CD4-positive, alpha-beta memory T cell (primary cell): Measurements from ENCODE around the gene KIN. TPM values are rescaled to one million over a fixed set of nuclear protein-coding genes. Genes with fewer than 3 reads are reported as not detected.

Source experiments
- CTCF ChIA-PET: fragments of 350-600 bp; sonication (Branson Sonifier 250); formaldehyde crosslinking; loops from one replicate; lab custom pipeline; 2021; ENCODE audit warnings: inconsistent platforms; ENCODE audit not compliant: partially characterized antibody; lab: Charles Lee
- POLR2A ChIA-PET: fragments of 350-600 bp; sonication (Branson Sonifier 250); formaldehyde crosslinking; loops from one replicate; lab custom pipeline; 2021; ENCODE audit not compliant: partially characterized antibody; lab: Charles Lee
- DNase-seq, 5 donors: peaks; one replicate each; pipeline versions ENCODE4 v3.0.0 to v3.0.0-alpha.2; 2020 to 2022; ENCODE audit warnings: mixed read lengths in 1 of 5
- H3K27ac ChIP-seq: one replicate; pipeline ENCODE4 v1.7.0; 2013; ENCODE audit warnings: low read depth, low read length
- H3K27me3 ChIP-seq: 2 replicates; pipeline ENCODE4 v1.7.0; 2013; ENCODE audit warnings: mild to moderate bottlenecking, low read length, moderate library complexity; ENCODE audit not compliant: insufficient read depth
- H3K36me3 ChIP-seq: 2 replicates; pipeline ENCODE4 v1.7.0; 2013; ENCODE audit warnings: mild to moderate bottlenecking, low read length, moderate library complexity; ENCODE audit not compliant: insufficient read depth
- H3K4me1 ChIP-seq: 2 replicates; pipeline ENCODE4 v1.7.0; 2013; ENCODE audit warnings: mild to moderate bottlenecking, low read length, moderate library complexity; ENCODE audit not compliant: insufficient read depth
- H3K4me3 ChIP-seq, 2 donors: one replicate each; pipeline ENCODE4 v1.7.0; 2013; ENCODE audit warnings: low read length in 2 of 2, mild to moderate bottlenecking in 1 of 2
- H3K9me3 ChIP-seq, 2 donors: one replicate each; pipeline ENCODE4 v1.7.0; 2013; ENCODE audit warnings: low read length in 2 of 2, control low read depth in 1 of 2; ENCODE audit not compliant: control insufficient read depth in 1 of 2
- H3K27ac Mint-ChIP-seq, 7 donors: one replicate each; pipeline ENCODE4 v1.8.0; 2020 to 2021; ENCODE audit warnings: mixed read lengths in 7 of 7, mild to moderate bottlenecking in 6 of 7, inconsistent platforms in 3 of 7, moderate library complexity in 3 of 7
- H3K27me3 Mint-ChIP-seq, 2 donors: one replicate each; pipeline ENCODE4 v1.8.0; 2020 to 2021; ENCODE audit warnings: mixed read lengths in 2 of 2
- H3K36me3 Mint-ChIP-seq, 2 donors: one replicate each; pipeline ENCODE4 v1.8.0; 2020 to 2021; ENCODE audit warnings: mixed read lengths in 2 of 2, inconsistent platforms in 1 of 2, mild to moderate bottlenecking in 1 of 2
- H3K4me1 Mint-ChIP-seq, 4 donors: one replicate each; pipeline ENCODE4 v1.8.0; 2020 to 2021; ENCODE audit warnings: mixed read lengths in 4 of 4, mild to moderate bottlenecking in 1 of 4
- H3K4me3 Mint-ChIP-seq, 8 donors: one replicate each; pipeline ENCODE4 v1.8.0; 2020 to 2021; ENCODE audit warnings: mixed read lengths in 8 of 8, mild to moderate bottlenecking in 7 of 8, moderate library complexity in 6 of 8, inconsistent platforms in 3 of 8
- H3K9me3 Mint-ChIP-seq, 8 donors: one replicate each; pipeline ENCODE4 v1.8.0; 2020 to 2021; ENCODE audit warnings: mixed read lengths in 8 of 8, mild to moderate bottlenecking in 5 of 8, inconsistent platforms in 3 of 8, moderate library complexity in 1 of 8
- intact Hi-C: fragments of 100-400 bp; cut with micrococcal nuclease; formaldehyde crosslinking; loops from one replicate; pipeline ENCODE4 v1.15.1; 2023
- polyA plus RNA-seq, 2 donors: library from polyadenylated mRNA; unstranded; fragments of 300-500 nt; fragmentation: Illumina TruSeq; gene quantifications; one replicate each; pipeline ENCODE4 v1.2.3, GENCODE V29; 2021
- total RNA-seq, 2 experiments: library from RNA; stranded (reverse); gene quantifications; one replicate each; pipeline ENCODE4 v1.2.3, GENCODE V29; 2021

KIN gene
- total and polyA plus RNA-seq, 4 experiments from 2014 or later = 4.1 to 14.7 (median 10.3) TPM

DNA sequence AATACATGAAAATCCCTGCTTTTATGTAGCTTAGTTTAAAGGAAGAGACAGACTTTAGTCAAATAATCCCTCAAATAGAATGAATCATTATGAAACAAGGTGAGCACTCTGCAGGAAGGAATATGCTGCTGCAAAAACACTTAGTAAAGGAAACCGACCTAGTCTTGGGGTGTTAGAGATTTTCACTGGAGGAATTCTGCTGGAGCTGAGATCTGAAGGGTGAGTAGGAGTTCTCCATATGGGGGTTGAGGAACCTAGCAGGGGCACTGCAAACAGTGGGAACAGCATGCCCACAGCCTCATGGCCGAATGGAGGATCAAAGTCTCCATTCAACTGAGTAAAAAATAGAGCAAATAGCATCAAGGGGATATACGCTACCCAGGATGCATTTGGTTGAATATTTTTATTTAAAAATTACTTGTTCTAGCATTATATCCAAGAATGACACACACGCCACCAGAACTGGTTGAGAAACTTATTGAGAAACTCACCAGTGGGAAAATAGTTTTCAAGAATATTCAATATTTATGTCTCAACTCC lies 81.2 kb downstream of the KIN start:
- H3K9me3 ChIP-seq = no peaks in the 10 kb centered on the region
- H3K27ac ChIP-seq = no peak overlapping the region
- peaks cover 0 to 4% (median 0%) of the 10 kb centered on the region in 8 donors for H3K9me3 Mint-ChIP-seq
- H3K36me3 Mint-ChIP-seq = no peaks in the 10 kb centered on the region
- H3K27me3 Mint-ChIP-seq = peaks cover 17 to 40% of the 10 kb centered on the region in 2 donors
- POLR2A ChIA-PET = no interaction called here
- H3K4me3 ChIP-seq = no peak overlapping the region
- intact Hi-C loops = no loop called here
- no peak overlapping the region for H3K4me3 Mint-ChIP-seq
- CTCF ChIA-PET = no interaction called here
- no peaks in the 10 kb centered on the region for H3K36me3 ChIP-seq
- H3K27ac Mint-ChIP-seq = no peak overlapping the region
- H3K4me1 Mint-ChIP-seq = no peaks in the 10 kb centered on the region
- no peak for DNase-seq
- peaks cover 5% of the 10 kb centered on the region for H3K27me3 ChIP-seq
- H3K4me1 ChIP-seq = no peaks in the 10 kb centered on the region

DNA sequence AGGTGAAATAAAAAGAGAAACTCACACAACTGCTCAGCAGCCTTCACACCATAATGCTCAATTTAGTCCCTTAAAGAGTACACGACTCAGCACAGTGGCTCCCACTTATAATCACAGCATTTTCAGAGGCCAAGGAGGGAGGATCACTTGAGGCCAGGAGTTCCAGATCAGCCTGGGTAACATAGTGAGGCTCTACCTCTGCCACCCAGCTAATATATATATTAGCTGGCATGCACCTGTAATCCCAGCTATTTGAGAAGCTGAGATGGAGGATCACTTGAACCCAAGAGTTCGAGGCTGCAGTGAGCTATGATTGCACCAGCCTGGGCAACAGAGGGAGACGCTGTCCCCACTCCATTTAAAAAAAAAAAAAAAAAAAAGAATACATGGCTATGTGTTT lies 82.5 kb downstream of the KIN start:
- ChIA-PET POLR2A (no interaction called here), CTCF (no interaction called here)
- no peak overlapping the region for H3K4me3 ChIP-seq
- H3K27ac ChIP-seq = no peak overlapping the region
- H3K4me1 ChIP-seq = no peaks in the 10 kb centered on the region
- H3K9me3 Mint-ChIP-seq = no peaks in the 10 kb centered on the region
- H3K36me3 ChIP-seq = no peaks in the 10 kb centered on the region
- intact Hi-C loops = no loop called here
- no peak overlapping the region for H3K4me3 Mint-ChIP-seq
- no peaks in the 10 kb centered on the region for H3K36me3 Mint-ChIP-seq
- H3K27me3 Mint-ChIP-seq = peaks cover 19 to 41% of the 10 kb centered on the region in 2 donors
- no peaks in the 10 kb centered on the region for H3K4me1 Mint-ChIP-seq
- peaks cover 5% of the 10 kb centered on the region for H3K27me3 ChIP-seq
- no peak overlapping the region for H3K27ac Mint-ChIP-seq
- H3K9me3 ChIP-seq = no peaks in the 10 kb centered on the region
- no peak for DNase-seq

DNA sequence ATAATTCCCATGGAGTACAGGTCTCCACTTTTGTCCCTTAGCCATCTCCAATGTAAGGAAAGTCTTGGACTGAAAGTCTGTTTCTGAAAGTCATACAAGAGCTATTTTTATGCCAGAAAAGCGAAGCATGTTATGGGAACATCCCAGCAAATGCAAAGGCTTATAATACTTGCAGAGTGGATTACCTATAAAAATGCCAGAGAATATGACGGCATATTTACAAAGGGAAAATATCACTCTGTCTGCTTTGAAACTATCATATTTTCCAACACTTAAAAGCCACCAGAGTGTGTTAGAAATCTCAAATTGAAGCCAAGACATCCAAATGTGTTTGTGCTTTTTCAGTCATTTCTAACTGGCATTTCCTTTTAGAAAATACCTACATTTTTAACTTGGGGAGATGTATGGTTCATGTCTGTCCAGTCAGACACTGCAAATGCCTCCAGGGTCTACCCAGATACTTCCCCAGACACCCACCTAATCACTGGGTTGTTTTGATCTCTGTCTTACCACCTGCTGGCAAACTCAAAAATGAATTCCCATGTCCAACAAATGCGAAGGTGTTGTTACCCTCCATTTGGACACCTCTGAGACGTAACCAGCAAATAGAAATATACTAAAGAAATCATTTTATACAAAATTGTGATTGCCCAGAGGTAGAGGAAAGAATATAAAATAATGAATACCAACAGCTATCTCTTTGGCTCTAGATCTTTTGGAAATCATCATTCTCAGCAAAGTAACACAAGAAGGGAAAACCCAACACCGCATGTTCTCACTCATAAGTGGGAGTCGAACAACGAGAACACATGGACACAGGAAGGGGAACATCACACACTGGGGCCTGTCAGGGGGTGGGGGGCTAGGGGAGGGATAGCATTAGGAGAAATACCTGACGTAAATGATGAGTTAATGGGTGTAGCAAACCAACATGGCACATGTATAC lies 83.4 kb downstream of the KIN start:
- Mint-ChIP-seq H3K4me3 (no peak overlapping the region), H3K27ac (no peak overlapping the region), H3K4me1 (no peaks in the 10 kb centered on the region), H3K27me3 (peaks cover 20 to 42% of the 10 kb centered on the region in 2 donors), H3K9me3 (no peaks in the 10 kb centered on the region), H3K36me3 (no peaks in the 10 kb centered on the region)
- Histone ChIP-seq H3K27ac (no peak overlapping the region), H3K27me3 (peaks cover 5% of the 10 kb centered on the region), H3K4me3 (no peak overlapping the region), H3K4me1 (no peaks in the 10 kb centered on the region), H3K9me3 (no peaks in the 10 kb centered on the region), H3K36me3 (no peaks in the 10 kb centered on the region)
- ChIA-PET POLR2A (no interaction called here), CTCF (no interaction called here)
- intact Hi-C loops = no loop called here
- no peak for DNase-seq

DNA sequence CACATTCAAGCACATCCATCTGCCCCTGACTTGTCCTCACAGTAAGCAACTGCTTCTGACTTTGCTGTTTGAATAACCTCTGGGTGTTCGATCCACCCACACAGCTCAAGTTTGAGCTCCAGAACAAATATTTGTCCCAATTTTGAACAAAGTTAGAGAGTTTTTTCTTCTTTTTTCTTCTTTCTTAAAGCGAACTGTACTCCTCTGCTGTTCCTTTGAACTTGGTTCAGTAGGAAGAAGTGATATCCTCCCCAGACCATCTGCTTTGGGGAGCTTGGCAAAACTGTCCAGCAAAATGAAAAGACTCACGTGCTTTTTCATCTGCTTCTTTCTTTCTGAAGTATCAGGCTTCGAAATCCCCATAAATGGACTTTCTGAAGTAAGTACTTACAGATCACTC lies 84.7 kb downstream of the KIN start, which contains the start of gene ITIH2:
Gene ITIH2, plus strand, starts transcription at position 177 of the 400 bp plus-strand sequence. Its CDS starts 119 bp downstream, at position 296.
- Mint-ChIP-seq H3K4me3 (no peak within 1 kb of the TSS), H3K9me3 (no peaks in the 10 kb centered on the region), H3K27me3 (peaks cover 25 to 47% of the 10 kb centered on the region in 2 donors), H3K36me3 (no peaks in the 10 kb centered on the region), H3K27ac (no peak within 1 kb of the TSS), H3K4me1 (no peaks in the 10 kb centered on the region)
- CTCF ChIA-PET = no interaction called here
- no peaks in the 10 kb centered on the region for H3K36me3 ChIP-seq
- no peak for DNase-seq
- H3K27me3 ChIP-seq = peaks cover 5% of the 10 kb centered on the region
- no peak within 1 kb of the TSS for H3K4me3 ChIP-seq
- no peaks in the 10 kb centered on the region for H3K4me1 ChIP-seq
- POLR2A ChIA-PET = no interaction called here
- H3K27ac ChIP-seq = no peak within 1 kb of the TSS
- intact Hi-C loops = no loop called here
- no peaks in the 10 kb centered on the region for H3K9me3 ChIP-seq

DNA sequence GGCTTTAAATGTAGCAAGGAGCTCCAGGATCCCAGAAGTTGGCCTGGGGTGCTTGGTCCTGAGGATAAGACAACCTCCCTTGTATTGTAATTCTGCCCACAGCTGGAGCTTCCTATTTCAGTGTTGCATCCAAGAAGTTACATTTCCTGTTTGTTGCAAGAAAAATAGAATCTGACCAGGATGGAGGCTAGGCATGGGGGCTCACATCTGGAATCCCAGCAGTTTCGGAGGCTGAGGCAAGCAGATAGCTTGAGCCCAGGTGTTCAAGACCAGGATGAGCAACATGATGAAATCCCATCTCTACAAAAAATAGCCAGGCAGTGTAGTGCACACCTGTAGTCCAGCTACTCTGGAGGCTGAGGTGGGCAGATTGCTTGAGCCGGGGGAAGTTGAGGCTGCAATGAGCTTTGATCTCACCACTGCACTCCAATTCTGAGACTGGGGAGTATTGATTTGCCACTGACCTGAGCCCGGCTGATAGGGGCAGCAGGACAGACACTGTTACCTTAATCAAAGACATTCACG lies 85.4 kb downstream of the KIN start:
- Mint-ChIP-seq H3K27me3 (peaks cover 25 to 42% of the 10 kb centered on the region in 2 donors), H3K27ac (no peak overlapping the region)
- CTCF ChIA-PET = interaction anchor here (1.1 kb wide), 1 partner anchor 15 kb away, joined by 4 read pairs; no protein-coding TSS in a partner anchor

DNA sequence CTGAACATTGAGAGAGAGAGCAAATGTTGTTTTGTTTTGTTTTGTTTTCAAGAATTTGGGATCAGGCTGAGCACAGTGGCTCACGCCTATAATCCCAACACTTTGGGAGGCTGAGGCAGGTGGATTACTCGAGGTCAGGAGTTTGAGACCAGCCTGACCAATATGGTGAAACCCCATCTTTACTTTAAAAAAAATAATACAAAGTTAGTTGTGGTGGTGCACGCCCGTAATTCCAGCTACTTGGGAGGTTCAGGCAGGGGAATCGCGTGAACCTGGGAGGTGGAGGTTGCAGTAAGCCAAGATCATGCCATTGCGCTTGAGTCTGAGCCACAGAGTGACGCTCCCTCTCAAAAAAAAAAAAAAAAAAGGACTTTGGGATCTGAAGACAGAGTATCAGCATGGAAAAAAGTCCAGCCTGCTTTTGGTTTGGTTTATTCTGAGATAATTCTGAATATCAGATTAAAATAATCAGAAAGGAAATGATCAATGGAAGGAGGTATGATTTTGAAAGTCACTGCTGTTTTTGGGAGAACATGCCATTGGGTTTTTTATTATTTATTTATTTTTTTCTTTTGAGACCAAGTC lies 86.5 kb downstream of the KIN start:
- H3K4me3 Mint-ChIP-seq = no peak overlapping the region
- H3K4me1 Mint-ChIP-seq = no peaks in the 10 kb centered on the region
- intact Hi-C loops = no loop called here
- peaks cover 24 to 38% of the 10 kb centered on the region in 2 donors for H3K27me3 Mint-ChIP-seq
- DNase-seq = no peak
- no peaks in the 10 kb centered on the region for H3K36me3 Mint-ChIP-seq
- ChIA-PET POLR2A (no interaction called here), CTCF (no interaction called here)
- H3K9me3 Mint-ChIP-seq = no peaks in the 10 kb centered on the region
- Histone ChIP-seq H3K9me3 (no peaks in the 10 kb centered on the region), H3K4me3 (no peak overlapping the region), H3K36me3 (no peaks in the 10 kb centered on the region), H3K4me1 (no peaks in the 10 kb centered on the region), H3K27me3 (peaks cover 2% of the 10 kb centered on the region), H3K27ac (no peak overlapping the region)
- H3K27ac Mint-ChIP-seq = no peak overlapping the region

More for the DNA sequence above, 85.4 kb downstream of the KIN start:
- DNase-seq = no peak
- Histone ChIP-seq H3K36me3 (no peaks in the 10 kb centered on the region), H3K4me3 (no peak overlapping the region), H3K27ac (no peak overlapping the region), H3K9me3 (no peaks in the 10 kb centered on the region), H3K27me3 (peaks cover 5% of the 10 kb centered on the region), H3K4me1 (no peaks in the 10 kb centered on the region)
- intact Hi-C loops = no loop called here
- Mint-ChIP-seq H3K4me3 (no peak overlapping the region), H3K4me1 (no peaks in the 10 kb centered on the region), H3K36me3 (no peaks in the 10 kb centered on the region), H3K9me3 (no peaks in the 10 kb centered on the region)
- POLR2A ChIA-PET = no interaction called here
